HepG2 (cell line): ENCODE results near the gene GIPC1. TPM values are rescaled to one million over a fixed set of nuclear protein-coding genes. Genes with fewer than 3 reads are reported as not detected.

Experiments used
- DRAP1 ChIP-seq: IDR thresholded peaks from 2 replicates; pipeline ENCODE4 v1.6.1; 2016; ENCODE audit warnings: missing genetic modification reagents, missing compliant biosample characterization
- EZH2 ChIP-seq: conservative IDR thresholded peaks from 2 replicates; pipeline ENCODE4 v1.6.1; 2012; ENCODE audit warnings: mild to moderate bottlenecking, low read depth, low read length, moderate library complexity
- HDAC6 ChIP-seq: fragments of 200-600 bp; sonication (generic); IDR thresholded peaks from 2 replicates; pipeline ENCODE4 v1.7.0; 2017; ENCODE audit warnings: mild to moderate bottlenecking, antibody characterized with exemption, low read length, low read depth
- KLF12 ChIP-seq: sonication (generic); formaldehyde crosslinking; IDR thresholded peaks from 2 replicates; pipeline ENCODE4 v1.4.0; 2020; ENCODE audit warnings: missing genetic modification reagents, borderline replicate concordance
- MED8 ChIP-seq: sonication (generic); formaldehyde crosslinking; IDR thresholded peaks from 2 replicates; pipeline ENCODE4 v1.8.1; 2023; ENCODE audit warnings: mild to moderate bottlenecking, missing genetic modification reagents; ENCODE audit not compliant: insufficient replicate concordance
- NR1H2 ChIP-seq: sonication (generic); formaldehyde crosslinking; IDR thresholded peaks from 2 replicates; pipeline ENCODE4 v1.8.1; 2022; ENCODE audit warnings: low read depth, missing genetic modification reagents, borderline replicate concordance
- PAXIP1 ChIP-seq: sonication (generic); formaldehyde crosslinking; conservative IDR thresholded peaks from 2 replicates; pipeline ENCODE4 v1.4.0; 2020; ENCODE audit warnings: mild to moderate bottlenecking, missing genetic modification reagents, moderate library complexity
- RARA ChIP-seq: IDR thresholded peaks from 2 replicates; pipeline ENCODE4 v1.6.1; 2016; ENCODE audit warnings: missing genetic modification reagents, missing compliant biosample characterization
- SRSF9 ChIP-seq: fragments of 200-400 bp; formaldehyde crosslinking; IDR thresholded peaks from 2 replicates; pipeline ENCODE4 v1.6.1; 2018; ENCODE audit warnings: borderline replicate concordance, mild to moderate bottlenecking, low read depth, low read length; ENCODE audit not compliant: insufficient read depth, poor library complexity, severe bottlenecking
- TBL1XR1 ChIP-seq: fragments of 150-350 bp; IDR thresholded peaks from 2 replicates; pipeline ENCODE4 v1.6.1; 2014; ENCODE audit warnings: borderline replicate concordance, low read length; ENCODE audit not compliant: partially characterized antibody
- ZBTB34 ChIP-seq: sonication (generic); formaldehyde crosslinking; IDR thresholded peaks from 2 replicates; pipeline ENCODE4 v1.8.0; 2022; ENCODE audit warnings: mild to moderate bottlenecking, missing genetic modification reagents
- ZMYM2 ChIP-seq: sonication (generic); formaldehyde crosslinking; IDR thresholded peaks from 2 replicates; pipeline ENCODE4 v1.8.0; 2022; ENCODE audit warnings: mild to moderate bottlenecking, missing genetic modification reagents
- ZNF292 ChIP-seq: sonication (generic); formaldehyde crosslinking; IDR thresholded peaks from 2 replicates; pipeline ENCODE4 v1.8.1; 2022; ENCODE audit warnings: mild to moderate bottlenecking, low read depth, missing genetic modification reagents, borderline replicate concordance
- ZNF34 ChIP-seq: sonication (generic); formaldehyde crosslinking; IDR thresholded peaks from 2 replicates; pipeline ENCODE4 v1.4.0; 2020; ENCODE audit warnings: mild to moderate bottlenecking, missing genetic modification reagents, borderline replicate concordance
- ZNF773 ChIP-seq: sonication (generic); formaldehyde crosslinking; IDR thresholded peaks from 2 replicates; pipeline ENCODE4 v1.4.0; 2020; ENCODE audit warnings: missing genetic modification reagents, borderline replicate concordance
- ZSCAN31 ChIP-seq: sonication (generic); formaldehyde crosslinking; IDR thresholded peaks from 2 replicates; pipeline ENCODE4 v1.5.0; 2020; ENCODE audit warnings: low read depth, mild to moderate bottlenecking, missing genetic modification reagents
- polyA plus RNA-seq, 8 experiments: library from polyadenylated mRNA; depleted of rRNA in 3 of 8; stranded (reverse) in 7 of 8; unstranded in 1 of 8; fragments of >200 nt; fragmentation: Illumina TruSeq in 4 of 8; extraction: Trizol in 4 of 8; gene quantifications; 2 replicates each; pipeline versions ENCODE4 v1.2.1 to v1.2.3, GENCODE V29; 2011 to 2016; ENCODE audit warnings: low read depth in 4 of 8, missing spikeins in 1 of 8, mixed read lengths in 1 of 8; ENCODE audit not compliant: insufficient read depth in 1 of 8
- total RNA-seq, 5 experiments: library from RNA; depleted of rRNA; stranded (reverse); fragments of >200 nt; fragmentation: Illumina TruSeq; extraction: Trizol; gene quantifications; 2 replicates each; pipeline ENCODE4 v1.2.3, GENCODE V29; 2016; ENCODE audit warnings: low read depth in 1 of 5
- TF ChIP-seq, protein P1 (sequence below): sonication (generic); formaldehyde crosslinking; IDR thresholded peaks from 2 replicates; pipeline ENCODE4 v1.4.0; 2020; ENCODE audit warnings: mild to moderate bottlenecking, missing genetic modification reagents
- TF ChIP-seq, protein P2 (sequence below): IDR thresholded peaks from 2 replicates; pipeline ENCODE4 v1.6.1; 2016; ENCODE audit warnings: low read depth, borderline replicate concordance

GIPC1 gene
- total and polyA plus RNA-seq, 2 of the 13 experiments (the other 11 are each of a cell fraction or from before 2014, with no cell fraction given): 27.1 to 48.1 TPM

DNA sequence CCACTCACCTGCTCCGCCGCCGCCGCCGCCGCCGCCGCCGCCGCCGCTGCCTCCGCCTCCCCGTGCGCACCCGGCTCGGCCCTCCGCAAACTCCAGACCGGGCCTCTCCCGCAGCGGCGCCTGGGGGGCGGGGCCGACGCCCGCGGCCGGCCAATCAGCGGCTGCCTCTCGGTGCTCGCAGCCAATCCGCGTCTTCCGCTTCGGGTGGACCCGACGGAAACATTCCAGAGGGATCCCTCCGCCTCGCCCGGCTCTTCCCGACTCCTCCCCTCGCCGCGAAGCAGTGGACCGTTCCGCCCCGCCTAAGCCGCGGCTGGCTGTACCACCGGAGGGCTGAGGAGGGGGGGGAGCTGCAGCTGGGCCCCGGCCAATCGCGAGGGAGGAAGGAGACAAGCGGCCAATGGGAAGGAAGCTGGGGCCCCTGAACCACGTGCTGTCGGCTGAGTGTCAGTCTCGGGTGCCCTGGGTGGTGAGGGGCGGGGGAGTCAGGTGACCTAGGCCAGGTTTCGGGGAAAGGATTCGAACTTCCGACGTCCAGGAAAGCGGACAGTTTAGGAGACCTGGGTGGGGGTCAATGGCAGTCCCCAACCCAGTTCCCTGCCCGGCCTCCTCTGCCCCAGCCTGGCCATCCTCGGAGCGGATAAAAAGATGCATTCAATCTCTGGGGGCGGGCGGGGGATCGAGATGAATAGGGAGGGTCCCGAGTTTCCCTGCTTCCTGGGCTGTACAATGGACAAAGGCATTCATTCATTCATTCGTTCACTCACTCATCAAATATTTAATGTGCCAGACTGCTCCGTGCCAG, at the start of gene GIPC1 (continued):
- 0 out of 2 replicates have a peak, but pooled peaks have one; percentile 36 for TF ChIP-seq DRAP1
- TF ChIP-seq ZNF292 (CRISPR knock-in tag): peak; percentile 39; the same call in 1 of the 2 replicates
- TF ChIP-seq RARA: no peak
- TF ChIP-seq KLF12 (CRISPR knock-in tag): peak; percentile 29; the same call in 1 of the 2 replicates
- TF ChIP-seq EZH2: no peak
- TF ChIP-seq, protein P1, sequence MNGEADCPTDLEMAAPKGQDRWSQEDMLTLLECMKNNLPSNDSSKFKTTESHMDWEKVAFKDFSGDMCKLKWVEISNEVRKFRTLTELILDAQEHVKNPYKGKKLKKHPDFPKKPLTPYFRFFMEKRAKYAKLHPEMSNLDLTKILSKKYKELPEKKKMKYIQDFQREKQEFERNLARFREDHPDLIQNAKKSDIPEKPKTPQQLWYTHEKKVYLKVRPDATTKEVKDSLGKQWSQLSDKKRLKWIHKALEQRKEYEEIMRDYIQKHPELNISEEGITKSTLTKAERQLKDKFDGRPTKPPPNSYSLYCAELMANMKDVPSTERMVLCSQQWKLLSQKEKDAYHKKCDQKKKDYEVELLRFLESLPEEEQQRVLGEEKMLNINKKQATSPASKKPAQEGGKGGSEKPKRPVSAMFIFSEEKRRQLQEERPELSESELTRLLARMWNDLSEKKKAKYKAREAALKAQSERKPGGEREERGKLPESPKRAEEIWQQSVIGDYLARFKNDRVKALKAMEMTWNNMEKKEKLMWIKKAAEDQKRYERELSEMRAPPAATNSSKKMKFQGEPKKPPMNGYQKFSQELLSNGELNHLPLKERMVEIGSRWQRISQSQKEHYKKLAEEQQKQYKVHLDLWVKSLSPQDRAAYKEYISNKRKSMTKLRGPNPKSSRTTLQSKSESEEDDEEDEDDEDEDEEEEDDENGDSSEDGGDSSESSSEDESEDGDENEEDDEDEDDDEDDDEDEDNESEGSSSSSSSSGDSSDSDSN (CRISPR knock-in tag): peak; percentile 61
- TF ChIP-seq SRSF9: no peak
- TF ChIP-seq ZNF773 (CRISPR knock-in tag): no peak
- TF ChIP-seq PAXIP1 (CRISPR knock-in tag): peak; percentile 67
- TF ChIP-seq, protein P2, sequence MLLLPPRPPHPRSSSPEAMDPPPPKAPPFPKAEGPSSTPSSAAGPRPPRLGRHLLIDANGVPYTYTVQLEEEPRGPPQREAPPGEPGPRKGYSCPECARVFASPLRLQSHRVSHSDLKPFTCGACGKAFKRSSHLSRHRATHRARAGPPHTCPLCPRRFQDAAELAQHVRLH: peak; percentile 49; the same call in 1 of the 2 replicates
- no peak for TF ChIP-seq TBL1XR1
- 0 out of 2 replicates have a peak, but pooled peaks have one; percentile 38 for TF ChIP-seq ZNF34 (CRISPR knock-in tag)
- no peak for TF ChIP-seq ZBTB34 (CRISPR knock-in tag)
- TF ChIP-seq NR1H2 (CRISPR knock-in tag): no peak
- TF ChIP-seq ZSCAN31 (CRISPR knock-in tag): peak; percentile 58
- no peak for TF ChIP-seq MED8
- 0 out of 2 replicates have a peak, but pooled peaks have one; percentile 62 for TF ChIP-seq ZMYM2 (CRISPR knock-in tag)
- no peak for TF ChIP-seq HDAC6
